ENCODE measurements around the gene CDH13. TPM values are rescaled to one million over a fixed set of nuclear protein-coding genes. Genes with fewer than 3 reads are reported as not detected.

Gene CDH13
- total and polyA plus RNA-seq, 2 donors (not counting 1 experiment from before 2014, with no cell fraction given), result 27.6 to 96.7 TPM

- Histone ChIP-seq H4K20me1 (ENCODE audit: control insufficient read depth, extremely low read depth, insufficient read depth, low read length) (no peaks in the 10 kb centered on the region), H3K4me2 (ENCODE audit: extremely low read depth, insufficient read depth, low read length) (no peak overlapping the region), H2AFZ (ENCODE audit: low read length) (no peak overlapping the region), H3K4me1 (ENCODE audit: control insufficient read depth, extremely low read depth, insufficient read depth, low read length) (no peaks in the 10 kb centered on the region), H3K36me3 (ENCODE audit: control insufficient read depth, insufficient read depth, low read length) (no peaks in the 10 kb centered on the region), H3K27ac (ENCODE audit: insufficient read depth, low read length) (no peak overlapping the region), H3K9ac (ENCODE audit: insufficient read depth, low read length) (no peak overlapping the region), H3K4me3 (replicated peaks in 1 of 4; ENCODE audit: control extremely low read depth in 1 of 4, insufficient read depth in 1 of 4, low read depth in 3 of 4, low read length in 4 of 4) (no peak overlapping the region), H3K9me3 (ENCODE audit: control insufficient read depth, insufficient read depth, low read depth, low read length) (no peaks in the 10 kb centered on the region), H3K79me2 (ENCODE audit: control insufficient read depth, insufficient read depth, low read length) (no peaks in the 10 kb centered on the region), H3K27me3 (ENCODE audit: control insufficient read depth, insufficient read depth, low read length) (no peaks in the 10 kb centered on the region)
- peak in 1 of 2 donors; percentile 4 for DNase-seq (ENCODE audit: low read depth in 2 of 2)
- TF ChIP-seq EZH2 (IDR thresholded peaks at IDR 0.05; ENCODE audit: low read length, missing control alignments), result no peak
- TF ChIP-seq, protein P1, sequence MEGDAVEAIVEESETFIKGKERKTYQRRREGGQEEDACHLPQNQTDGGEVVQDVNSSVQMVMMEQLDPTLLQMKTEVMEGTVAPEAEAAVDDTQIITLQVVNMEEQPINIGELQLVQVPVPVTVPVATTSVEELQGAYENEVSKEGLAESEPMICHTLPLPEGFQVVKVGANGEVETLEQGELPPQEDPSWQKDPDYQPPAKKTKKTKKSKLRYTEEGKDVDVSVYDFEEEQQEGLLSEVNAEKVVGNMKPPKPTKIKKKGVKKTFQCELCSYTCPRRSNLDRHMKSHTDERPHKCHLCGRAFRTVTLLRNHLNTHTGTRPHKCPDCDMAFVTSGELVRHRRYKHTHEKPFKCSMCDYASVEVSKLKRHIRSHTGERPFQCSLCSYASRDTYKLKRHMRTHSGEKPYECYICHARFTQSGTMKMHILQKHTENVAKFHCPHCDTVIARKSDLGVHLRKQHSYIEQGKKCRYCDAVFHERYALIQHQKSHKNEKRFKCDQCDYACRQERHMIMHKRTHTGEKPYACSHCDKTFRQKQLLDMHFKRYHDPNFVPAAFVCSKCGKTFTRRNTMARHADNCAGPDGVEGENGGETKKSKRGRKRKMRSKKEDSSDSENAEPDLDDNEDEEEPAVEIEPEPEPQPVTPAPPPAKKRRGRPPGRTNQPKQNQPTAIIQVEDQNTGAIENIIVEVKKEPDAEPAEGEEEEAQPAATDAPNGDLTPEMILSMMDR (conservative IDR thresholded peaks at IDR 0.05 in 1 of 2, IDR thresholded peaks at IDR 0.05 in 1 of 2; ENCODE audit: low read depth in 1 of 2, low read length in 2 of 2), result no peak
Measured at GRCh38 chr16:83045790-83046189, 419.0 kb downstream of the CDH13 start.

- TF ChIP-seq EZH2 (IDR thresholded peaks at IDR 0.05; ENCODE audit: low read length, missing control alignments), result no peak
- TF ChIP-seq, protein P1 (conservative IDR thresholded peaks at IDR 0.05 in 1 of 2, IDR thresholded peaks at IDR 0.05 in 1 of 2; ENCODE audit: low read depth in 1 of 2, low read length in 2 of 2), result no peak
- Histone ChIP-seq H3K27ac (ENCODE audit: insufficient read depth, low read length) (no peak overlapping the region), H3K79me2 (ENCODE audit: control insufficient read depth, insufficient read depth, low read length) (no peaks in the 10 kb centered on the region), H4K20me1 (ENCODE audit: control insufficient read depth, extremely low read depth, insufficient read depth, low read length) (no peaks in the 10 kb centered on the region), H3K27me3 (ENCODE audit: control insufficient read depth, insufficient read depth, low read length) (no peaks in the 10 kb centered on the region), H3K36me3 (ENCODE audit: control insufficient read depth, insufficient read depth, low read length) (no peaks in the 10 kb centered on the region), H3K4me1 (ENCODE audit: control insufficient read depth, extremely low read depth, insufficient read depth, low read length) (no peaks in the 10 kb centered on the region), H3K4me3 (replicated peaks in 1 of 4; ENCODE audit: control extremely low read depth in 1 of 4, insufficient read depth in 1 of 4, low read depth in 3 of 4, low read length in 4 of 4) (no peak overlapping the region), H3K4me2 (ENCODE audit: extremely low read depth, insufficient read depth, low read length) (no peak overlapping the region), H3K9me3 (ENCODE audit: control insufficient read depth, insufficient read depth, low read depth, low read length) (no peaks in the 10 kb centered on the region), H2AFZ (ENCODE audit: low read length) (no peak overlapping the region), H3K9ac (ENCODE audit: insufficient read depth, low read length) (no peak overlapping the region)
- no peak for DNase-seq (ENCODE audit: low read depth in 2 of 2)
Measured at GRCh38 chr16:83046664-83047063, 419.9 kb downstream of the CDH13 start.

DNA sequence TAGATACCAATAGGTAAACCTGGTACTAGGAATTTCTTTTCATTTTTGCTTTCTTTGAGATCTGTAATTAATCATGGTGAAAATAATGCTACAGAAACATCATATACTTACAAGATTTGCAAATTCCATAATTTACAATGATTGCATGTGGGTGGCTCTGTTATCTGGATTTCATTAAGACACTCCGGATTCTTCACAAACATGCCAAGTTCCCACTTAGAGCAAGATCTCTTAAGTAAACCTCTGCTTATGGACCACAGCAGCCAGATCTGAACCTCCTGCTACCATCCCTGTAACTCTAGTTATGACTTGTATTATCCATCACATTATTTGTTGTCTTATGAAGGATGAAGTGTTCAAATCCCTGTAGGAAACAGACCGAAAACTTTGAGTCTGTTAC is 424.7 kb downstream of the CDH13 start:
- Histone ChIP-seq H3K27me3 (ENCODE audit: control insufficient read depth, insufficient read depth, low read length) (no peaks in the 10 kb centered on the region), H3K79me2 (ENCODE audit: control insufficient read depth, insufficient read depth, low read length) (no peaks in the 10 kb centered on the region), H3K4me1 (ENCODE audit: control insufficient read depth, extremely low read depth, insufficient read depth, low read length) (no peaks in the 10 kb centered on the region), H3K4me2 (ENCODE audit: extremely low read depth, insufficient read depth, low read length) (no peak overlapping the region), H2AFZ (ENCODE audit: low read length) (no peak overlapping the region), H3K4me3 (replicated peaks in 1 of 4; ENCODE audit: control extremely low read depth in 1 of 4, insufficient read depth in 1 of 4, low read depth in 3 of 4, low read length in 4 of 4) (no peak overlapping the region), H3K36me3 (ENCODE audit: control insufficient read depth, insufficient read depth, low read length) (no peaks in the 10 kb centered on the region), H3K27ac (ENCODE audit: insufficient read depth, low read length) (no peak overlapping the region), H3K9me3 (ENCODE audit: control insufficient read depth, insufficient read depth, low read depth, low read length) (no peaks in the 10 kb centered on the region), H4K20me1 (ENCODE audit: control insufficient read depth, extremely low read depth, insufficient read depth, low read length) (no peaks in the 10 kb centered on the region), H3K9ac (ENCODE audit: insufficient read depth, low read length) (no peak overlapping the region)
- TF ChIP-seq, protein P1 (conservative IDR thresholded peaks at IDR 0.05 in 1 of 2, IDR thresholded peaks at IDR 0.05 in 1 of 2; ENCODE audit: low read depth in 1 of 2, low read length in 2 of 2), result no peak
- no peak for TF ChIP-seq EZH2 (IDR thresholded peaks at IDR 0.05; ENCODE audit: low read length, missing control alignments)
- no peak for DNase-seq (ENCODE audit: low read depth in 2 of 2)

All from fibroblast of lung (primary cell).